Retina (tissue), 1 donor: ENCODE measurements around the gene MAPK12.

Source experiments
- DNase-seq: peaks from one replicate; pipeline ENCODE4 v3.0.0-alpha.2; 2016

The MAPK12 gene

GRCh38 chr22:50226875-50227165, 34.7 kb downstream of the MAPK12 start:
- DNase-seq, result no peak

- DNase-seq, result no peak
Observed at GRCh38 chr22:50226063-50226874, 35.2 kb downstream of the MAPK12 start.

- DNase-seq, result no peak
Observed at GRCh38 chr22:50225200-50225969, 36.1 kb downstream of the MAPK12 start.

- DNase-seq, result peak; percentile 63
Observed at GRCh38 chr22:50224071-50224470, 37.4 kb downstream of the MAPK12 start.

GRCh38 chr22:50222508-50222907, 39.0 kb downstream of the MAPK12 start:
- no peak for DNase-seq

GRCh38 chr22:50221410-50222300, 39.8 kb downstream of the MAPK12 start:
- no peak for DNase-seq

- no peak for DNase-seq
Observed at GRCh38 chr22:50220603-50221409, 40.7 kb downstream of the MAPK12 start.

- no peak for DNase-seq
Observed at GRCh38 chr22:50219800-50220602, 41.5 kb downstream of the MAPK12 start.

- peak; percentile 33 for DNase-seq
Observed at GRCh38 chr22:50218996-50219727, 42.3 kb downstream of the MAPK12 start.

GRCh38 chr22:50218153-50218995, 43.1 kb downstream of the MAPK12 start:
- no peak for DNase-seq

- no peak for DNase-seq
Observed at GRCh38 chr22:50217543-50218152, 43.8 kb downstream of the MAPK12 start.

- no peak for DNase-seq
Observed at GRCh38 chr22:50216684-50217520, 44.6 kb downstream of the MAPK12 start.

GRCh38 chr22:50216055-50216683, 45.3 kb downstream of the MAPK12 start:
- DNase-seq, result no peak

GRCh38 chr22:50215297-50216054, 46.0 kb downstream of the MAPK12 start:
- DNase-seq, result no peak

- DNase-seq, result no peak
Observed at GRCh38 chr22:50213263-50213662, 48.2 kb downstream of the MAPK12 start.

GRCh38 chr22:50211147-50211546, 50.3 kb downstream of the MAPK12 start:
- no peak for DNase-seq
